IMR-90 (cell line): ENCODE data around the gene RAB8B. TPM values are rescaled to one million over a fixed set of nuclear protein-coding genes. Genes with fewer than 3 reads are reported as not detected.

Experiments used
- polyA plus RNA-seq, 3 experiments: library from polyadenylated mRNA; depleted of rRNA; stranded (reverse); fragments of >200 nt; gene quantifications; 2 replicates each; pipeline ENCODE4 v1.2.3, GENCODE V29; 2012; ENCODE audit warnings: low replicate concordance in 1 of 3
- total RNA-seq: library from RNA; depleted of rRNA; stranded (reverse); fragments of >200 nt; gene quantifications from 2 replicates; pipeline ENCODE4 v1.2.3, GENCODE V29; 2012; rRNA removed

RAB8B gene
- total and polyA plus RNA-seq, 2 of the 4 experiments (the other 2 are of a cell fraction): 19.4 to 29.4 TPM

Other genes with a start within 250 kb of the RAB8B start
- gene TPM1, start 146.9 kb upstream of the RAB8B start, total RNA-seq: 661 and 997 TPM in 2 replicates
- 1,566 and 1,623 TPM in 2 replicates for gene TPM1, start 146.9 kb upstream of the RAB8B start, polyA plus RNA-seq (2012; rRNA removed)
- 12.9 and 41.7 TPM in 2 replicates for gene LACTB, start 67.7 kb upstream of the RAB8B start, total RNA-seq
- gene LACTB, start 67.7 kb upstream of the RAB8B start, polyA plus RNA-seq (2012; rRNA removed): 31.0 and 32.7 TPM in 2 replicates
- 53.1 and 64.7 TPM in 2 replicates for gene RPS27L, start 32.1 kb upstream of the RAB8B start, total RNA-seq
- 302 and 361 TPM in 2 replicates for gene RPS27L, start 32.1 kb upstream of the RAB8B start, polyA plus RNA-seq (2012; rRNA removed)
- 7.7 and 10.6 TPM in 2 replicates for gene APH1B, start 88.0 kb downstream of the RAB8B start, total RNA-seq
- 5.1 and 7.0 TPM in 2 replicates for gene APH1B, start 88.0 kb downstream of the RAB8B start, polyA plus RNA-seq (2012; rRNA removed)
- gene CA12, start 192.2 kb downstream of the RAB8B start, total RNA-seq: 33.7 and 36.4 TPM in 2 replicates
- gene CA12, start 192.2 kb downstream of the RAB8B start, polyA plus RNA-seq (2012; rRNA removed): 52.6 and 55.2 TPM in 2 replicates